Measurements from ENCODE around the gene KLHL5.

DNA sequence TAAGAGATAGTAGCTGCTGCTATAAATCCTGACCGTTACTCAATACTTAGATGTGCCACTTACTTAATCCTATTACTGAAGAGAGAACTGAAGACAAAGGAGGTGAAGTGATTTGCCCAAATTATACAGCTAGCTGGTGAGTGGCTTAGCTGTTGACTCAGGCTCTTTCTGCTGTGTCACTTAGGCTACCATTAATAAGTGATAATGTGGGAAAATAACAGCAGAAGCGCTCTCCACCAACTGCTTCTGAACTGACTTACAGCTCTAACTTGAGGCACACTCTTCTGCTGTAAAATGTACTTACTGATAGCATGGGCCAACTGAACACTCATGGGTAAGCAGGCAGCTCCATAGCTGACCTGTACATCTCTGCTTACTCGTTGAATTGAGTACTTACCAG, 7.5 kb upstream of the KLHL5 start:
- TF ChIP-seq, protein P1, sequence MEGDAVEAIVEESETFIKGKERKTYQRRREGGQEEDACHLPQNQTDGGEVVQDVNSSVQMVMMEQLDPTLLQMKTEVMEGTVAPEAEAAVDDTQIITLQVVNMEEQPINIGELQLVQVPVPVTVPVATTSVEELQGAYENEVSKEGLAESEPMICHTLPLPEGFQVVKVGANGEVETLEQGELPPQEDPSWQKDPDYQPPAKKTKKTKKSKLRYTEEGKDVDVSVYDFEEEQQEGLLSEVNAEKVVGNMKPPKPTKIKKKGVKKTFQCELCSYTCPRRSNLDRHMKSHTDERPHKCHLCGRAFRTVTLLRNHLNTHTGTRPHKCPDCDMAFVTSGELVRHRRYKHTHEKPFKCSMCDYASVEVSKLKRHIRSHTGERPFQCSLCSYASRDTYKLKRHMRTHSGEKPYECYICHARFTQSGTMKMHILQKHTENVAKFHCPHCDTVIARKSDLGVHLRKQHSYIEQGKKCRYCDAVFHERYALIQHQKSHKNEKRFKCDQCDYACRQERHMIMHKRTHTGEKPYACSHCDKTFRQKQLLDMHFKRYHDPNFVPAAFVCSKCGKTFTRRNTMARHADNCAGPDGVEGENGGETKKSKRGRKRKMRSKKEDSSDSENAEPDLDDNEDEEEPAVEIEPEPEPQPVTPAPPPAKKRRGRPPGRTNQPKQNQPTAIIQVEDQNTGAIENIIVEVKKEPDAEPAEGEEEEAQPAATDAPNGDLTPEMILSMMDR (IDR thresholded peaks at IDR 0.05) = no peak
- no peak for TF ChIP-seq EZH2 (IDR thresholded peaks at IDR 0.05; ENCODE audit: borderline replicate concordance, insufficient read depth, low read depth, low read length, poor library complexity, severe bottlenecking)
